LNCaP clone FGC (cell line): ENCODE results near the gene B3GALNT2.
"Not testable (repeated sequence)": the region's sequence is repeated elsewhere in the genome, so short reads cannot be mapped to it uniquely, and the experiment has no call there.

Experiments
- DNase-seq: peaks from one replicate; pipeline ENCODE4 v3.0.0-alpha.2; 2011; ENCODE audit warnings: low read depth
- H3K4me3 ChIP-seq: 2 replicates; pipeline ENCODE4 v1.5.1; 2011; ENCODE audit warnings: mild to moderate bottlenecking, low read depth, low read length, control low read depth
- CTCF ChIP-seq: IDR thresholded peaks from 2 replicates; pipeline ENCODE4 v1.5.1; 2012; ENCODE audit warnings: mild to moderate bottlenecking; ENCODE audit not compliant: control insufficient read depth, insufficient read depth; ENCODE audit errors: extremely low read depth

Gene B3GALNT2

GRCh38 chr1:235486321-235486720 is 17.9 kb downstream of the B3GALNT2 start:
- TF ChIP-seq CTCF: no peak
- no peak for DNase-seq
- no peak overlapping the region for H3K4me3 ChIP-seq

GRCh38 chr1:235485558-235485957 is 18.7 kb downstream of the B3GALNT2 start:
- no peak overlapping the region for H3K4me3 ChIP-seq
- no peak for DNase-seq
- TF ChIP-seq CTCF: no peak

GRCh38 chr1:235483090-235483489 is 21.2 kb downstream of the B3GALNT2 start:
- DNase-seq: no peak
- TF ChIP-seq CTCF: no peak
- H3K4me3 ChIP-seq: no peak overlapping the region

- DNase-seq: no peak
- H3K4me3 ChIP-seq: no peak overlapping the region
- TF ChIP-seq CTCF: no peak
Observed at GRCh38 chr1:235473806-235474205, 30.4 kb downstream of the B3GALNT2 start.

GRCh38 chr1:235470741-235471439 is 33.4 kb downstream of the B3GALNT2 start:
- no peak for TF ChIP-seq CTCF
- DNase-seq: no peak
- H3K4me3 ChIP-seq: no peak overlapping the region

GRCh38 chr1:235469897-235470296 is 34.4 kb downstream of the B3GALNT2 start:
- not testable (repeated sequence) for DNase-seq

GRCh38 chr1:235468970-235469369 is 35.3 kb downstream of the B3GALNT2 start:
- DNase-seq: no peak
- H3K4me3 ChIP-seq: no peak overlapping the region
- TF ChIP-seq CTCF: no peak

More at GRCh38 chr1:235469897-235470296, 34.4 kb downstream of the B3GALNT2 start:
- not testable (repeated sequence) for H3K4me3 ChIP-seq

- DNase-seq: no peak
- no peak for TF ChIP-seq CTCF
- no peak overlapping the region for H3K4me3 ChIP-seq
Observed at GRCh38 chr1:235468004-235468403, 36.2 kb downstream of the B3GALNT2 start.
